B cell (primary cell): ENCODE data around the gene SYNGR3.

Experiments
- CTCF ChIP-seq: fragments of 200-600 bp; IDR thresholded peaks from one replicate; pipeline ENCODE4 v1.8.0; 2022; ENCODE audit warnings: antibody characterized with exemption, mild to moderate bottlenecking
- EZH2 ChIP-seq: IDR thresholded peaks from 2 replicates; pipeline ENCODE4 v1.6.1; 2012; ENCODE audit warnings: borderline replicate concordance, low read depth, mild to moderate bottlenecking, moderate library complexity, low read length; ENCODE audit not compliant: insufficient read depth, poor library complexity, severe bottlenecking

DNA sequence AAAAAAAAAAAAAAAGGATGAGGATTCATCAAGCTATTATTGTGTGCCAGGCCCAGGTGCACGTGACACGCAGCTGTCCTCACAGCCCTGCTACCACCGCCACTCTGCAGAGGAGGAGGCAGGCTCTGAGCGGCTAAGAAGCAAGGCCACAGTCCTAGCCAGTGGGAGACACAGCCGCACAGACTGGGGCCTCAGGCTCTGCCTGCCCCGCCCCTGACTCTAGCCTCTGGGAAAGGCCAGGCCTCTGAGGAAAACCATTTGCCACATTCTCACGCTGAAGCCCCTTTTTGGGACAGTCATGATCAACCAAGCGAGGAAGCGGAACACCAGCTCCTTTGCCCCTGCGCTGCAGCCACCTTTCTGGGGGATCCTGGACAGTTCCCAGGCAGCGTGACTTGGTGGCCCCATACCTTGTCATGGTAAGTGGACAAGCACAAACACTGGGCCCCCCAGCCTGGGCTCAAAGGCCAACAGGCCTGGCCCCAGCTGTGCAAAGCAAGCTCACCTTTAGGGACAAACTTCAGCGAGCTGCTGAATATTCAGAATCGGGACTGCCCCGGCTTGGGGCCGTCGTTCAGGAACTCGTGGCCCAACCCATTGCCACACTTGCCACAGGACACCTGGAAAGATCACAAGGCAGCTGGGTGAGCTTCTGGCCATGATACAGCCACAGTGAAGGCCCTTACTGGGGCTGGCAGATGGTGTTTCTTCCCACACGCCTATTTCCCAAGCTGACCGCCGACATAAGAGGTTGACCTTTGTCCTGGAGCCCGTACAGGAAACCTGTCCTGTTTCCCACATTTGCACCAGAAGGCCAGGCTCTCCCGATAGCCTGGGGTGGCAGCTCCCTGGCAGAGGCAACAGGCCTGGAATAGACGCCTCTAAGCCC lies 49.3 kb upstream of the SYNGR3 start:
- TF ChIP-seq CTCF, result no peak
- TF ChIP-seq EZH2, result no peak
